NT2/D1 (cell line): ENCODE measurements around the gene SDS.

Experiments used
- DNase-seq: peaks from one replicate; pipeline ENCODE4 v3.0.0-alpha.2; 2011; ENCODE audit warnings: low read depth, low spot score
- H3K27me3 ChIP-seq: 2 replicates; pipeline ENCODE4 v1.6.0; 2011; ENCODE audit warnings: mild to moderate bottlenecking; ENCODE audit not compliant: insufficient read length, insufficient read depth
- H3K36me3 ChIP-seq: 2 replicates; pipeline ENCODE4 v1.6.1; 2011; ENCODE audit warnings: mild to moderate bottlenecking, low read length, mixed read lengths; ENCODE audit not compliant: insufficient read depth, insufficient read length
- H3K4me1 ChIP-seq: 2 replicates; pipeline ENCODE4 v1.5.1; 2011; ENCODE audit not compliant: insufficient read depth, insufficient read length
- H3K4me3 ChIP-seq: 2 replicates; pipeline ENCODE4 v1.5.1; 2011; ENCODE audit warnings: low read depth; ENCODE audit not compliant: insufficient read length
- H3K9ac ChIP-seq: 2 replicates; pipeline ENCODE4 v1.6.0; 2011; ENCODE audit warnings: low read depth; ENCODE audit not compliant: insufficient read length
- H3K9me3 ChIP-seq: 2 replicates; pipeline ENCODE4 v1.5.1; 2011; ENCODE audit warnings: mild to moderate bottlenecking, low read length; ENCODE audit not compliant: insufficient read depth
- SUZ12 ChIP-seq: IDR thresholded peaks from 2 replicates; pipeline ENCODE4 v1.6.1; 2011; ENCODE audit not compliant: insufficient read length, insufficient read depth; ENCODE audit errors: extremely low read depth
- YY1 ChIP-seq: IDR thresholded peaks from 2 replicates; pipeline ENCODE4 v1.6.1; 2011; ENCODE audit not compliant: insufficient read length, insufficient read depth
- ZNF274 ChIP-seq: IDR thresholded peaks from 2 replicates; pipeline ENCODE4 v1.6.1; 2011; ENCODE audit warnings: mild to moderate bottlenecking, low read depth, low read length

SDS gene

GRCh38 chr12:113347892-113348291, 55.8 kb downstream of the SDS start:
- no peak for TF ChIP-seq SUZ12
- TF ChIP-seq YY1, result no peak
- TF ChIP-seq ZNF274, result no peak
- Histone ChIP-seq H3K9me3 (no peaks in the 10 kb centered on the region), H3K4me1 (peaks cover 6% of the 10 kb centered on the region), H3K27me3 (no peaks in the 10 kb centered on the region), H3K4me3 (no peak overlapping the region), H3K9ac (no peak overlapping the region), H3K36me3 (no peaks in the 10 kb centered on the region)
- no peak for DNase-seq

GRCh38 chr12:113347107-113347506, 56.6 kb downstream of the SDS start:
- DNase-seq, result no peak
- H3K9ac ChIP-seq, result no peak overlapping the region
- TF ChIP-seq SUZ12 (no peak), ZNF274 (no peak), YY1 (no peak)

GRCh38 chr12:113346353-113346752, 57.3 kb downstream of the SDS start:
- no peak for DNase-seq
- Histone ChIP-seq H3K9ac (no peak overlapping the region), H3K9me3 (no peaks in the 10 kb centered on the region), H3K4me1 (peaks cover 6% of the 10 kb centered on the region), H3K27me3 (no peaks in the 10 kb centered on the region), H3K4me3 (no peak overlapping the region), H3K36me3 (no peaks in the 10 kb centered on the region)
- TF ChIP-seq YY1, result no peak

More at GRCh38 chr12:113347107-113347506, 56.6 kb downstream of the SDS start:
- no peak overlapping the region for H3K4me3 ChIP-seq
- H3K9me3 ChIP-seq, result no peaks in the 10 kb centered on the region
- H3K4me1 ChIP-seq, result peaks cover 6% of the 10 kb centered on the region
- H3K36me3 ChIP-seq, result no peaks in the 10 kb centered on the region
- H3K27me3 ChIP-seq, result no peaks in the 10 kb centered on the region

- H3K4me1 ChIP-seq, result peaks cover 6% of the 10 kb centered on the region
- H3K9ac ChIP-seq, result no peak overlapping the region
- no peaks in the 10 kb centered on the region for H3K36me3 ChIP-seq
- no peaks in the 10 kb centered on the region for H3K27me3 ChIP-seq
- no peak for DNase-seq
- no peaks in the 10 kb centered on the region for H3K9me3 ChIP-seq
- no peak for TF ChIP-seq SUZ12
- H3K4me3 ChIP-seq, result no peak overlapping the region
Observed at GRCh38 chr12:113345318-113345717, 58.4 kb downstream of the SDS start.
